Mesendoderm (in vitro differentiated cells): ENCODE data around the gene GNL3. TPM values are rescaled to one million over a fixed set of nuclear protein-coding genes. Genes with fewer than 3 reads are reported as not detected.

Experiments
- DNase-seq: peaks from one replicate; pipeline ENCODE4 v3.0.0; 2013
- H2AK5ac ChIP-seq: 2 replicates; pipeline ENCODE4 v1.6.1; 2013; ENCODE audit warnings: low read length, inconsistent platforms
- H2BK120ac ChIP-seq: 2 replicates; pipeline ENCODE4 v1.6.1; 2013; ENCODE audit warnings: low read depth, mild to moderate bottlenecking, low read length, moderate library complexity, mixed read lengths
- H2BK15ac ChIP-seq: replicated peaks from 2 replicates; pipeline ENCODE4 v1.6.1; 2013; ENCODE audit warnings: low read depth, mild to moderate bottlenecking, moderate library complexity
- H2BK5ac ChIP-seq: 2 replicates; pipeline ENCODE4 v1.6.1; 2013; ENCODE audit warnings: low read length, inconsistent platforms
- H3K18ac ChIP-seq: 2 replicates; pipeline ENCODE4 v1.6.1; 2013; ENCODE audit warnings: mild to moderate bottlenecking, low read length, mixed read lengths
- H3K23ac ChIP-seq: one replicate; pipeline ENCODE4 v1.6.1; 2013; ENCODE audit warnings: low read length
- H3K27ac ChIP-seq: 2 replicates; pipeline ENCODE4 v1.5.1; 2013; ENCODE audit warnings: low read depth, mild to moderate bottlenecking, inconsistent platforms, low read length, moderate library complexity
- H3K27me3 ChIP-seq: 2 replicates; pipeline ENCODE4 v1.6.1; 2013; ENCODE audit warnings: low read length, control low read depth, mild to moderate bottlenecking, inconsistent platforms; ENCODE audit not compliant: insufficient read depth, poor library complexity
- H3K36me3 ChIP-seq: 2 replicates; pipeline ENCODE4 v1.6.1; 2013; ENCODE audit warnings: low read length, inconsistent platforms; ENCODE audit not compliant: control insufficient read depth, insufficient read depth
- H3K4ac ChIP-seq: one replicate; pipeline ENCODE4 v1.6.1; 2013; ENCODE audit warnings: low read depth, mild to moderate bottlenecking, low read length, moderate library complexity
- H3K4me1 ChIP-seq: 2 replicates; pipeline ENCODE4 v1.6.1; 2013; ENCODE audit warnings: low read depth, low read length, inconsistent platforms; ENCODE audit not compliant: control insufficient read depth
- H3K4me2 ChIP-seq: 2 replicates; pipeline ENCODE4 v1.6.1; 2013; ENCODE audit warnings: low read length
- H3K4me3 ChIP-seq: 2 replicates; pipeline ENCODE4 v1.5.1; 2013; ENCODE audit warnings: mild to moderate bottlenecking, low read length
- H3K56ac ChIP-seq: one replicate; pipeline ENCODE4 v1.6.1; 2013; ENCODE audit warnings: low read length
- H3K79me1 ChIP-seq: 2 replicates; pipeline ENCODE4 v1.6.1; 2013; ENCODE audit warnings: low read length, inconsistent platforms
- H3K79me2 ChIP-seq: 2 replicates; pipeline ENCODE4 v1.6.1; 2013; ENCODE audit warnings: mild to moderate bottlenecking, low read length; ENCODE audit not compliant: control insufficient read depth, insufficient read depth
- H3K9ac ChIP-seq: 2 replicates; pipeline ENCODE4 v1.6.1; 2013; ENCODE audit warnings: low read length, inconsistent platforms
- H4K5ac ChIP-seq: one replicate; pipeline ENCODE4 v1.6.1; 2013; ENCODE audit warnings: low read length
- H4K8ac ChIP-seq: one replicate; pipeline ENCODE4 v1.6.1; 2013; ENCODE audit warnings: low read depth, mild to moderate bottlenecking, control low read depth, low read length, moderate library complexity
- WGBS: extraction: QIAGEN DNeasy Blood & Tissue Kit; methylation state at CpG from one replicate; pipeline ENCODE4 v1.1.7; 2013; ENCODE audit warnings: low lambda C conversion rate, missing lambda C conversion rate; ENCODE audit not compliant: insufficient coverage; ENCODE audit errors: extremely low coverage; 5-methylcytosine and 5-hydroxymethylcytosine counted together
- small RNA-seq: library from polyadenylated mRNA; stranded (forward); fragments of <200 nt; extraction: miRNeasy Mini kit (QIAGEN cat#:217004); gene quantifications from one replicate; pipeline ENCODE3, GENCODE V24; 2013; ENCODE audit not compliant: insufficient read depth

GNL3 gene

GRCh38 chr3:52743721-52744120, 57.9 kb downstream of the GNL3 start:
- H3K56ac ChIP-seq = no peak overlapping the region
- no peak overlapping the region for H3K4me3 ChIP-seq
- no peaks in the 10 kb centered on the region for H3K79me2 ChIP-seq
- no peak overlapping the region for H4K8ac ChIP-seq
- H2BK5ac ChIP-seq = no peak overlapping the region
- no peak overlapping the region for H3K9ac ChIP-seq
- no CpG with 5 or more reads among the region's 2 CpGs for WGBS
- no peak overlapping the region for H2AK5ac ChIP-seq
- no peaks in the 10 kb centered on the region for H3K4me1 ChIP-seq
- H2BK15ac ChIP-seq = no peak overlapping the region
- H3K27ac ChIP-seq = no peak overlapping the region
- H2BK120ac ChIP-seq = no peak overlapping the region
- no peak for DNase-seq
- H3K18ac ChIP-seq = no peak overlapping the region
- H4K5ac ChIP-seq = no peak overlapping the region
- no peak overlapping the region for H3K4ac ChIP-seq
- H3K23ac ChIP-seq = no peak overlapping the region
- no peaks in the 10 kb centered on the region for H3K79me1 ChIP-seq
- peaks cover 3% of the 10 kb centered on the region for H3K36me3 ChIP-seq
- no peaks in the 10 kb centered on the region for H3K27me3 ChIP-seq
- no peak overlapping the region for H3K4me2 ChIP-seq

Small RNA genes lying within 50 kb of the gene (small RNA-seq; reads per million reads assigned to genes)
- not detected for gene AC006254.2
- 4,080 reads per million, percentile 99 among the genes with 10 or more reads in this experiment for gene RF00569
- not detected for gene RF01183
- 2.7 reads per million, percentile 38 among the genes with 10 or more reads in this experiment for gene SNORD19
- not detected for gene SNORD19B
- gene SNORD69 = 1,970 reads per million, percentile 99 among the genes with 10 or more reads in this experiment
